ENCODE data around the gene HABP2.

GRCh38 chr10:113631684-113632367 is 79.0 kb downstream of the HABP2 start:
- TF ChIP-seq CTCF (IDR thresholded peaks at IDR 0.05; ENCODE audit: poor library complexity), result no peak
- no peak for TF ChIP-seq EZH2phosphoT487 (IDR thresholded peaks at IDR 0.05; ENCODE audit: low read depth, severe bottlenecking, unreplicated experiment)
- TF ChIP-seq EZH2 (IDR thresholded peaks at IDR 0.05; ENCODE audit: borderline replicate concordance), result no peak
